HCT116 (cell line): ENCODE results near the gene KAZN.

ENCODE experiments used
- CEBPB ChIP-seq: IDR thresholded peaks from 2 replicates; pipeline ENCODE4 v1.6.1; 2012; ENCODE audit warnings: low read depth
- CTCF ChIP-seq, 3 experiments: fragments of 200-600 bp in 1 of 3; sonication (generic) in 1 of 3; IDR thresholded peaks in 2 of 3; conservative IDR thresholded peaks in 1 of 3; 2 replicates each; pipeline ENCODE4 v1.5.1; 2012 to 2017; ENCODE audit warnings: low read depth in 2 of 3, low read length in 2 of 3, antibody characterized with exemption in 1 of 3, borderline replicate concordance in 1 of 3, control low read depth in 1 of 3, mild to moderate bottlenecking in 1 of 3, mixed read lengths in 1 of 3, mixed run types in 1 of 3, moderate library complexity in 1 of 3; ENCODE audit not compliant: insufficient read depth in 1 of 3
- ELF1 ChIP-seq: IDR thresholded peaks from 2 replicates; pipeline ENCODE4 v1.6.1; 2012; ENCODE audit warnings: low read depth, borderline replicate concordance
- EZH2 ChIP-seq: fragments of 200-600 bp; sonication (generic); IDR thresholded peaks from 2 replicates; pipeline ENCODE4 v1.6.1; 2017; ENCODE audit warnings: antibody characterized with exemption, mixed run types
- EZH2phosphoT487 ChIP-seq: fragments of 200-600 bp; IDR thresholded peaks from 2 replicates; pipeline ENCODE4 v1.6.1; 2018; ENCODE audit warnings: antibody characterized with exemption, borderline replicate concordance
- FOSL1 ChIP-seq: IDR thresholded peaks from 2 replicates; pipeline ENCODE4 v1.6.1; 2012; ENCODE audit warnings: low read depth
- POLR2A ChIP-seq: IDR thresholded peaks from 2 replicates; pipeline ENCODE4 v1.7.0; 2011; ENCODE audit warnings: borderline replicate concordance; ENCODE audit not compliant: insufficient read depth, insufficient read length; ENCODE audit errors: extremely low read depth
- POLR2AphosphoS5 ChIP-seq: IDR thresholded peaks from 2 replicates; pipeline ENCODE4 v1.6.1; 2011; ENCODE audit warnings: mild to moderate bottlenecking, low read depth, low read length, moderate library complexity
- RAD21 ChIP-seq: IDR thresholded peaks from 2 replicates; pipeline ENCODE4 v1.6.1; 2012; ENCODE audit warnings: low read depth, mild to moderate bottlenecking
- SP1 ChIP-seq: IDR thresholded peaks from 2 replicates; pipeline ENCODE4 v1.6.1; 2012; ENCODE audit warnings: low read depth
- SRF ChIP-seq: IDR thresholded peaks from 2 replicates; pipeline ENCODE4 v1.6.1; 2012; ENCODE audit warnings: low read depth
- ZNF274 ChIP-seq: fragments of 200-500 bp; sonication (Bioruptor generic); IDR thresholded peaks from 2 replicates; pipeline ENCODE4 v1.6.1; 2014; ENCODE audit warnings: mild to moderate bottlenecking, low read depth, low read length, inconsistent platforms
- TF ChIP-seq, protein P1 (sequence below): IDR thresholded peaks from 2 replicates; pipeline ENCODE4 v1.6.1; 2012

DNA sequence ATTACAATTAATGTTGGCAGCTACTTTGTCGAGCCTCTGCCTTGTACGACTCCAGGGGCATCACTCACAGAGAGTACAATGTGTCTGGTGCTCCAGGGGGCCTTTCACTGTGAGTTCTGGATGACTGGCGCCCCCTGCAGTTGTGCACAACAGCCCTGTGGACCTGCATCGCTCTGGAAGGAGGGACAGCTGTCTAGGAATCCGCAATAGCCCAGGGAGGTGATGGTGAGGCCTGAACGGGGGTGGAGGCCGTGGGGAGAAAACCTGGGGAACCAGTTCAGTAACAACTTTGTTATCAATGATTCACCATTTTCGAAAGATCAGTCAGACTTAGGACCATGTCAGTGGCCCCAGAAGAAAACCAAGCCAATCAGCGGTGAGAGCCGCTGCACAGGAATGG is 189.1 kb downstream of the KAZN start:
- TF ChIP-seq CTCF (IDR thresholded peaks at IDR 0.05 in 2 of 3, conservative IDR thresholded peaks at IDR 0.05 in 1 of 3; ENCODE audit: borderline replicate concordance in 1 of 3, insufficient read depth in 1 of 3, low read depth in 2 of 3, low read length in 2 of 3) (peak in 2 of 3 experiments; percentile 6 to 27; a peak in 2 of 6 replicates), SRF (no peak), POLR2A (no peak), POLR2AphosphoS5 (no peak), RAD21 (peak; percentile 7; the same call in 1 of the 2 replicates), EZH2phosphoT487 (no peak), ZNF274 (no peak), ELF1 (no peak), FOSL1 (no peak), EZH2 (no peak), CEBPB (no peak), SP1 (no peak)
- TF ChIP-seq, protein P1, sequence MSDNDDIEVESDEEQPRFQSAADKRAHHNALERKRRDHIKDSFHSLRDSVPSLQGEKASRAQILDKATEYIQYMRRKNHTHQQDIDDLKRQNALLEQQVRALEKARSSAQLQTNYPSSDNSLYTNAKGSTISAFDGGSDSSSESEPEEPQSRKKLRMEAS, result no peak
